ENCODE measurements around the gene BCAS4. TPM values are rescaled to one million over a fixed set of nuclear protein-coding genes. Genes with fewer than 3 reads are reported as not detected.

The BCAS4 gene
- total RNA-seq, 1 donor from 2014 or later: 9.0 TPM

GRCh38 chr20:50915424-50915823 is 120.6 kb downstream of the BCAS4 start:
- Mint-ChIP-seq H3K4me3 (no peak overlapping the region), H3K36me3 (ENCODE audit: low read depth) (no peaks in the 10 kb centered on the region), H3K27me3 (ENCODE audit: low read depth) (no peaks in the 10 kb centered on the region), H3K9me3 (no peaks in the 10 kb centered on the region), H3K27ac (ENCODE audit: unreplicated experiment) (no peak overlapping the region), H3K4me1 (peaks cover 66% of the 10 kb centered on the region)
- DNase-seq (ENCODE audit: low read depth, low spot score): no peak
- TF ChIP-seq CTCF (conservative IDR thresholded peaks at IDR 0.05): no peak

- Mint-ChIP-seq H3K9me3 (no peaks in the 10 kb centered on the region), H3K27ac (ENCODE audit: unreplicated experiment) (no peak overlapping the region), H3K4me1 (peaks cover 65% of the 10 kb centered on the region), H3K4me3 (no peak overlapping the region), H3K36me3 (ENCODE audit: low read depth) (no peaks in the 10 kb centered on the region), H3K27me3 (ENCODE audit: low read depth) (no peaks in the 10 kb centered on the region)
- DNase-seq (ENCODE audit: low read depth, low spot score): no peak
- TF ChIP-seq CTCF (conservative IDR thresholded peaks at IDR 0.05): no peak
Measured at GRCh38 chr20:50916257-50916656, 121.4 kb downstream of the BCAS4 start.

GRCh38 chr20:50916934-50917333 is 122.1 kb downstream of the BCAS4 start:
- no peaks in the 10 kb centered on the region for H3K36me3 Mint-ChIP-seq (ENCODE audit: low read depth)
- H3K4me1 Mint-ChIP-seq: peaks cover 65% of the 10 kb centered on the region
- no peak for DNase-seq (ENCODE audit: low read depth, low spot score)
- H3K4me3 Mint-ChIP-seq: no peak overlapping the region
- no peaks in the 10 kb centered on the region for H3K9me3 Mint-ChIP-seq
- no peak for TF ChIP-seq CTCF (conservative IDR thresholded peaks at IDR 0.05)
- H3K27ac Mint-ChIP-seq (ENCODE audit: unreplicated experiment): no peak overlapping the region
- no peaks in the 10 kb centered on the region for H3K27me3 Mint-ChIP-seq (ENCODE audit: low read depth)

GRCh38 chr20:50918403-50918802 is 123.5 kb downstream of the BCAS4 start:
- no peak for TF ChIP-seq CTCF (conservative IDR thresholded peaks at IDR 0.05)
- no peaks in the 10 kb centered on the region for H3K27me3 Mint-ChIP-seq (ENCODE audit: low read depth)
- H3K36me3 Mint-ChIP-seq (ENCODE audit: low read depth): no peaks in the 10 kb centered on the region
- H3K4me3 Mint-ChIP-seq: no peak overlapping the region
- no peaks in the 10 kb centered on the region for H3K9me3 Mint-ChIP-seq
- DNase-seq (ENCODE audit: low read depth, low spot score): no peak
- peaks cover 67% of the 10 kb centered on the region for H3K4me1 Mint-ChIP-seq
- H3K27ac Mint-ChIP-seq (ENCODE audit: unreplicated experiment): no peak overlapping the region

- H3K4me3 Mint-ChIP-seq: peak overlapping the region; percentile 14
- H3K27me3 Mint-ChIP-seq (ENCODE audit: low read depth): no peaks in the 10 kb centered on the region
- H3K36me3 Mint-ChIP-seq (ENCODE audit: low read depth): no peaks in the 10 kb centered on the region
- no peaks in the 10 kb centered on the region for H3K9me3 Mint-ChIP-seq
- TF ChIP-seq CTCF (conservative IDR thresholded peaks at IDR 0.05): no peak
- H3K4me1 Mint-ChIP-seq: peaks cover 65% of the 10 kb centered on the region
- H3K27ac Mint-ChIP-seq (ENCODE audit: unreplicated experiment): no peak overlapping the region
- DNase-seq (ENCODE audit: low read depth, low spot score): no peak
Measured at GRCh38 chr20:50919567-50919966, 124.7 kb downstream of the BCAS4 start.

- Mint-ChIP-seq H3K27me3 (ENCODE audit: low read depth) (no peaks in the 10 kb centered on the region), H3K27ac (ENCODE audit: unreplicated experiment) (no peak overlapping the region), H3K36me3 (ENCODE audit: low read depth) (peaks cover 3% of the 10 kb centered on the region), H3K4me3 (no peak overlapping the region), H3K4me1 (peaks cover 69% of the 10 kb centered on the region), H3K9me3 (no peaks in the 10 kb centered on the region)
- DNase-seq (ENCODE audit: low read depth, low spot score): no peak
- TF ChIP-seq CTCF (conservative IDR thresholded peaks at IDR 0.05): no peak
Measured at GRCh38 chr20:50920997-50921396, 126.1 kb downstream of the BCAS4 start.

All from neural crest cell (in vitro differentiated cells).